GM19438 (cell line): ENCODE results near the gene SMARCA2.

Experiments used
- ATAC-seq: cut with Tn5 transposase; IDR thresholded peaks from one replicate; pipeline ENCODE4 v1.9.1; 2021; ENCODE audit warnings: low read depth; ENCODE audit not compliant: unreplicated experiment

SMARCA2 gene

DNA sequence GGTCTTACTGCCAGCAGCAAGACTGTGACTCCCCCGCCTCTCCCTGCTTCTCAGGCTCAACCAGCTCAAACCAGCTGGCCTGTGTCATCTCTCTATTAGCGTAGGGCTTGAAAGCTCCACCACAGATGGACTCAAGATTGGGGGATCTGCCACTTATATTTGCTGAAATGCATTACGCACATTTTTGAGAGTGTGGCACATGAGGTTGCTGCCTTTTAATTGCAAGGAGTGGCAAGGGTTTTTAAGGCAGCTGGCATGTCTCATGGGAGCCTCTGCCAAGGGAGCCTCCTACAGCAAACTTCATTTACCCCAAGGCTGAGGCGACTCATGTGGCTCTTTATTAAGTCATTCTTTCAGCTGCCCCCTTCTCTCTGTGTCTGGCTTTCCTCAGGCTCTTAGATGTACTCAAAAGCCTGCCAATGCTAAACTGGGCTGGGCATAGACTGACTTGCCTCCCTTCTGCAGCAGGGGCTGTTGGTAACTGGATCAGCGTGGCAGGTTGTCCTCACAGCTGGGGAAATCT, 219.3 kb downstream of the SMARCA2 start:
- no peak for ATAC-seq

GRCh38 chr9:2235623-2236022, 220.5 kb downstream of the SMARCA2 start:
- ATAC-seq = no peak

DNA sequence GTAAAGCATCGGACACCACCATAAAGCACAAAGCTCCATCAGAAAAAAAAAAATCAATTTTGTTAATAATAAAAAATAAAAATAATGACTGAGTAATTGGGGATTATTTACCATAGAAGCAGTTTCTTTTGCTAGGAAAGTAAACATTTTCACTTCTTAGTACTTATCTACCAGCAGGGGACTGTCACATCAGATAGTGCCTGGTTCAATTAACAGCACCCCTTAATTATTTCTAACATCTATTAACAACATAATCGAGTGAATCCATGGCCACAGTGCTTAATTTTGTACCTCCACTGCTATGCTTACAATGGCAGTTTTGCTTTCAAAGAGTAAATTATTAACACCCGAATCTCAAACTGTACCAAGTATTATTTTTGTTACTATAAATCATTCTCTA, 221.7 kb downstream of the SMARCA2 start:
- ATAC-seq = no peak

GRCh38 chr9:2241461-2241835, 226.3 kb downstream of the SMARCA2 start:
- ATAC-seq = peak; percentile 20

DNA sequence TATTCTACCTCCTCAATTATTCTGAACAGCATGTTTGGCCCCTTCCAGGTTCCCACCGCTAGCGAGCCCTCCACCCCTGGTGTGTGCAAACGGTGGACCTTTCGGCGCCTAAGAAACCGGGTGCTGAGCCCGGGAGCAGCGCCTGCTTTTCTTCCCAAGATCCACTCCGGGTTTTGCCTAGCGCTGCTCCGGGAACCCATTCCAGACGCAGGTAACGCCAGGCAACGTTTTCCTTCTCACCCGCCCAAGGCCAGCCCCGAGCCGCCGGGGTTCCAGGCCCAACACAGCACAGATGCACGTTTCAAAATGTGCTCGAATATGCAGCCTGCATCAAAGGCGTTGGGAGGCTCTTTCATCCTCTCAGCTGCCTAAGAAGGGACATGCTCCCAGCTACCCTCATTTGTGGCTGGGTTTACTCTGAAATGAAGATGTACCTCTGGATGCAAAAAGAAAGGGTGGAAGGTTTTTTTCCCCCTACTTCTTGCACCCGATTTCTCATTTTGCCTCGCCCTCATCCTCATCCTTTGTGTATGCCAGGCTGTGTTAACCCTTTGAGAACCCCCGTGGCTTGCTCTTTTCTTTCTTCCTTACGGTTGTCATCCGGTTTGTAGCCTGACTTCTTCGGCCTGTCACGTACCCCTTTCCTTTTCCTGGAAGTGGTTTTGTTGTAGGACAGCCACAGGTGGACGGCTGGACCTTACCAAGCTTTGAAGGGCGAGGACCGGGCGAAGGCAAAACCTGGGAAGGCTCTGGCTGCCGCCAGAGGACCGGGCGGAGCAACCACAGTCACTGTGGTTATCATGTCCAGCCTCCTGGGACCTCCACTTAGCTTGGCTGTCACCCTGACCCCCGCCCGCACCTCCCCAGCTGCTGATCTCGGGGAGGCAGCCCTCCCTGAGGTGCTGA, 226.9 kb downstream of the SMARCA2 start:
- ATAC-seq = peak; percentile 93

DNA sequence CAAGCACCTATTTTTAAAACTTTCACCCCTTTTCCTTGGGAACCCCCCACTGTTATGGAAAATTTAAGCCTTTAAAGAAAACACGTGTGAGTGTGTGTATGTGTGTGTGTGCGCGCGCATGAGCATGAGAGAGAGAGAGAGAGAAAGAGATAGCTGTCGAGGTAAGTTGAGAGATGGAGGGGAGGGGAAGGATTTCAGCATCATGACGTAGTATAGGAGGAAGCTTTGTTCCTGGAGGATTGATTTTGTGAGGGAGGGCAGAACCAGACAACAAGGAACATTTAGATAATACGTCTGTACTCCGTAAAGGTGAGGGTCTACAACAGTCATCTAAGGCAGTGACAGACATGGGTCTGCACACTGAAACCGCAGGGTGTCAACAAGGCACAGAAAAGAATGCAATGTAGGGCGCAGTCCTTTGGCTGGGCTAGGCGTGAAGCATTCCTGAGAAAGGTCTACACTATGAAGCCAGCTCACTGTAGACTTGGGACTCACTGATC, 227.7 kb downstream of the SMARCA2 start:
- no peak for ATAC-seq
